ENCODE results near the gene HNRNPM.

HNRNPM gene

DNA sequence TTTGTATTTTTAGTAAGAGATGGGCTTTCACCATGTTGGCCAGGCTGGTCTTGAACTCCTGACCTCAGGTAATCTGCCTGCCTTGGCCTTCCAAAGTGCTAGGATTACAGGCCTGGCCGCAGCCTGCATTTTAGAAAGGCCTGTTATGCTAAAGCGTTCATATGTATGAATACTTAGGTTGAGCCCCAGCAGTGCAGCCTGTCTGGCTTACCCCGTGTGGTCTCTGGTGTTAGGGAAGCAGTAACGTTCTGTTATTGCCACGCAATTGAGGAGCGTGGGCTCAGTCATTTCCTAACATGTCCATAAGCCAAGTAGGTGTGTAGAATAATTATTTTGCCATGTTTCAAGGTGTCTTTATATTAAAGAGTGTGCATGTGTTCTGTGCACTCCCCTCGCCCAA is 14.3 kb downstream of the HNRNPM start:
- in situ Hi-C loops (cut with MboI; ENCODE audit: low sequenced_read_pairs) = no loop called here

DNA sequence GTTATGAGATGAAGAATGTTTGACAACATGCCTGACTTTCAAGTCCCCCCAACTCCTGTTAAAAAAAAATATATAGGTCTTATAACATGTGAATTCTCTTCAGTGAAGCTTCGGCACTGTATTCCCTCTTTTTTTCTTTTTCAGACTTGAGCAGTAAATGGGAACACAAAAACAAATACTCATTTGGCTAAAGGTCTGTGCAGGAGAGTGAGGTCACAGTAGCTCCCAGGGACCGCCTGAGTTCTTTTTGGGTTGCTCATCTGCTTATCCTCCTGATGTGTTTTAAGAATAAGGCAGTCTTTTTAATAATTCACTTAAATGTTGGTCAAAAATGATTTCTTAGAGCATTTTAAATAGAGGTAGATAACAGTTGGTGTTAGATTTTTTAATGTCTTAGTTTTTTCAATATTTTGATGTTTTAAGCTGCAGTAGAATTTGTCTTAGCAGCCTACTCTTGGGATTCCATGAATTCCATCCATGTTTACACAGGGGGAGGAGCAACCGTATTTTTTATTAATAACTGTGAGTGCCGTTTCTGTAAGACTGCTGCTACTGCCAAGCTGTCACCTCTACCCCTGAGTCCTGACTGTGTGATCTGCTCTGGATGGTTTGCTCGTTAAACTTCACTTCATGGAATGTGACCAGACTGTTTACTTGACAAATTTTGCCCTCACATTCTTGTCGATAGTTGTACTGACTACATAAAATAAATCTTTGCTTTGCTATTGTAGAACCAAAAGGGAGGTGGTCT is 14.9 kb downstream of the HNRNPM start:
- in situ Hi-C loops (cut with MboI; ENCODE audit: low sequenced_read_pairs) = no loop called here

DNA sequence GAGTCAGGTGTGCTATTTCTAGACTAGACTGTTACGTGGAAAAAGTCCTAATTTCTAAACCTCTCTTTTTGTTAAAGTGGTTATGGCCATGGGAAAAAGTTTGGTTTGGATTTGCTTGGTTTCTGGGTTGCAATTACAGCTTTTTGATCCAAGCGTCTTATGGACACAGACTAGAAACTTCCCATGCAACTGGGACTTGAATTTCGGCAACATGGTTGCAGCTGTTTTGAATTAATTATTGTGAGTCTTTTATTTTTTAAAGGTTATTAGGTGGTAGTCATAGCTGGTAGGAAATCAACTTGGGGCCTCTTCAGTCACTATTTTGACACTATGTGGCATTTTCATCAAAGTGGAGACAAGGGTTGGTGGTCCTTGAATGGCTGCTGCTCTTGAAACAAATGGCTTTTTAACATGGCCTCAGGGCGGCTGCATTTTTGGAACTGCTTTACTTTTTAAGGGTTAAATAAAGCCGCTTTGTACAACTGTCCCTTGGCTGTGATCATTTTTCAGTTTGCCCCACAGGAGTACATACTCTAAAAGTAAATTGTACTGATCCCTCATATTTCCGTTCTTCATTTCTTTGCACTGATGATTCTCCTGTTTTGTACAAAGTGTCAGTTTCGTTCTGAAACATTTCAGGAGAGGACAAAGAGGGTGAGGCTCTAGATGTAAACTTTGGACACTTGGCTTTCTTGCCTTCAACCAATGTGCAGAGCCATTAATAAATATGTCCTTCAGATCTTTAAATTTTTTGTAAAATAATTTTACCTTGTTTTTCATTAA is 15.9 kb downstream of the HNRNPM start:
- in situ Hi-C loops (cut with MboI; ENCODE audit: low sequenced_read_pairs) = no loop called here

DNA sequence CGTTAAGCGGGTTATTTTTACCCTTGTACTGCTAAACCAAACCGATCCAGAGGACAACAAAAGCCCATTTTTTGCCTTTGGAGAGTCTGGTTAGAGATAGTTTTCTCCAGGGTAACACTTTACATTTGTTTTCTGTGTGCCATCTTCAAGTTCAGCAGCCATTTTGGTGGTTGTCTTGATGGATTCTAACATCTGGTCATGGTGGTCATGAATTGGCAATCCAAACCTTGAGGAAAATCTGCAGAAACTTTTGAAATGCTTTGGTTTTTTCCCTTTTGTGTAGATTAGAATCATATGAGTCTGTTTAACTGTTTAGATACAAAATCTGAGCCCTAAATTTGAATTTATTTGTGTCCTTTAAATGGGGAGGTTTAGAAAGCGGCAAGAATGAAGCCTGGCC is 16.6 kb downstream of the HNRNPM start:
- in situ Hi-C loops (cut with MboI; ENCODE audit: low sequenced_read_pairs) = no loop called here

DNA sequence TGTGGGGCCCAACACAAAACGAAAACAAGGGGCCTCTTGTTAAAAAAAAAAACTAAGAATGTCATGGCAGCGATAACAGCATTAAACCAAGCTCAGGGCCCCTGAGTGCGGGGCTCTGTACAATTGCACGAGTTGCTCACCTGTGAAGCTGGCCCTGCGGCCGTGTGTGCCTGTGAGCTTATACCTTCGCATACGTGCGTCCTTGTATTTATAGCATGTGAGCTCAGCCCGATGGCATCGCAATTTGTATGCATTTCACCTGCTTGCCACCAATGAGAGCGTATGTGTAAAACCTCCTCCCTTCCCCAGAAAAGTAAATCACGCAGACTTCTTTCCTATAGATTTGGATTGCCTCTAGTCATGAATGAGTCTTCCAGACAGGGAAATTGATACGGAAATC is 17.1 kb downstream of the HNRNPM start:
- in situ Hi-C loops (cut with MboI; ENCODE audit: low sequenced_read_pairs) = no loop called here

DNA sequence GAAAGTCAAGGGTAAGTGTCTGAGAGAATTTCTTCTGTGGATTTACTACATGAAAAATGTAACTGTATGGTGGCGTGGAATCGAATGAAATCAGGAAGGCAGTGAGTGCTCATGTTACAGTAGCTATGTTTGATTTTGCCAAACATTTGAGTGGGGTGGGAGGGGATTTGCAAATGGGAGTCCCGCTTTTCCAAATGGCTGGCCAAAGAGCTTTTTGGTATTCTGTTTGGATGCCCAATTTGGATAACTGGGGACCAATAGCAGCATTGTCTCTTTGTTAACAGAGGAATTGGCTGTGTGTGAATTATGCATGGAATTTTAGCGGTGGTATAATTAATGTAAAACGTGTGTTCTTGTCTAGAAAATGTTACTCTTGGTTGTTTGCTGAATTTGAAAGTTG is 17.8 kb downstream of the HNRNPM start:
- in situ Hi-C loops (cut with MboI; ENCODE audit: low sequenced_read_pairs) = no loop called here

DNA sequence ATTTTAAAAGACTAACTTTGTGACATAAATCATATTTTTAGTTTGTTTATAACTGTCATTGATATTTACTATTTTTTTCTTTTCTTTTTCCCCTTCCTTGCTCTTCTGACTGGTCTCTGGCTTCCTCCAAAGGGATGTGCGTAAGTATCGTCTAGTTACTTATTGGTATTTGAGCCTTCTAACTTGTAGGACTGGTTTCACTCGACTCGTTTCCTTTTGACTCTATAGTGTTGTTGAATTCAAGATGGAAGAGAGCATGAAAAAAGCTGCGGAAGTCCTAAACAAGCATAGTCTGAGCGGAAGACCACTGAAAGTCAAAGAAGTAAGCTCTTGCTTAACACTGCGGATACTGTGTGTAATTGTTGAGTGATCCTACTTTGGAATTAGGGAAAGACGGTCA is 18.6 kb downstream of the HNRNPM start:
- in situ Hi-C loops (cut with MboI; ENCODE audit: low sequenced_read_pairs) = no loop called here

DNA sequence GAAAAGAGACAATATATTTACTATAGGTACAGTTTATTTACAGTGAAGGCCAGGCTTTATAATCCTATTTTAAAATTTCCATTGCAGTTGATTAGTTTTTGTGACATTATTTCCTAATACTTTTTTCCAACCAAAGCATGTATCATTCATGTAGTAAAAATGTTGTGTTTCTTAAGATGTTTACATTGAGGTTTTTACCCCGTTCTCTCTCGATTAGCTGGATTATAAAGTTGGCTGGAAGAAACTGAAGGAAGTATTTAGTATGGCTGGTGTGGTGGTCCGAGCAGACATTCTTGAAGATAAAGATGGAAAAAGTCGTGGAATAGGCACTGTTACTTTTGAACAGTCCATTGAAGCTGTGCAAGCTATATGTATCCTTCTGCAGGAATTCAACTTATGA is 21.2 kb downstream of the HNRNPM start:
- in situ Hi-C loops (cut with MboI; ENCODE audit: low sequenced_read_pairs) = no loop called here

DNA sequence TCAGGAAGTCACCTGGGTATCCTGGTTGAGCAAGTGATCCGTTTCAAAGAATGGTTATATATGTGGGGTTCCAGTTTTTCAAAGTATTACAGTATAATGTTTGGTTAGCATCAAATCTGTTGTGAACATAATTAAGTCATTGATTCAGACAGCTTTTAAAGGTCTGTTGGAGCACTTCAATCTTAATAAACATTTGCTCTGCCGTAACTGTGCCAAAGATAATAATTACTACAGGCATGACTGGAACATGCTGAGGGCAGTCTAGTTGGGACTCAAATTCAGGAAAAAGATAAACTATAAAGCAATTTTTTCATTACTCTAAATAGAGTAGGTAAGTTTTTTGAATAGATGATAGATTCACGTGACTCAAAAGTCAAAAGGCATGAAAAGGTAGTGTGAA is 23.3 kb downstream of the HNRNPM start:
- in situ Hi-C loops (cut with MboI; ENCODE audit: low sequenced_read_pairs) = no loop called here

DNA sequence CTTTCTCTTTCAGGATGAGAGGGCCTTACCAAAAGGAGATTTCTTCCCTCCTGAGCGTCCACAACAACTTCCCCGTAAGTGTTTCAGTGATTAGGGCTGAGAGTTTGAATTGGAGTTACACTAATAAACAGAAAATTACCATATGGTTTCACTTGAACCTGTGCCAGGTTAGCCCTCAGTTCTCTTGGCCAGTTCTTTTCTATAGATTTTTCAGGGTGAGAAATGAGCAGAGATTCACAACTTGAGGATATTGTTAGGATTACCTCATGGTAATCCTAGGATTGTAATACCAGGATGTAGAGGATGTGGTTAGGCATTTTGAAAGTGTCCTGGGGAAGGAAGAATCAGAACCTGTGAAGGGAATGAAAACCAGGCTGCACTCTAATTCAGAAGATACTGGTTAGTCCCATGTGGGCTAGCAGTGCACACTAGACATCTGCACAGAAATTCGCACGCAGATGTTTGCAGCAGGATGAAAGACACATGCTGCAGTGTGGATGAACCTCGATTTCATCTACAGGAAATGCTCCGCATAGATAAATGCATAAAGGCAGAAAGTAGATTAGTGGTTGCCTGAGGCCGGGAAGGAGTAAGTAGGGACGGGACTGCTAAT is 24.1 kb downstream of the HNRNPM start:
- in situ Hi-C loops (cut with MboI; ENCODE audit: low sequenced_read_pairs) = no loop called here

DNA sequence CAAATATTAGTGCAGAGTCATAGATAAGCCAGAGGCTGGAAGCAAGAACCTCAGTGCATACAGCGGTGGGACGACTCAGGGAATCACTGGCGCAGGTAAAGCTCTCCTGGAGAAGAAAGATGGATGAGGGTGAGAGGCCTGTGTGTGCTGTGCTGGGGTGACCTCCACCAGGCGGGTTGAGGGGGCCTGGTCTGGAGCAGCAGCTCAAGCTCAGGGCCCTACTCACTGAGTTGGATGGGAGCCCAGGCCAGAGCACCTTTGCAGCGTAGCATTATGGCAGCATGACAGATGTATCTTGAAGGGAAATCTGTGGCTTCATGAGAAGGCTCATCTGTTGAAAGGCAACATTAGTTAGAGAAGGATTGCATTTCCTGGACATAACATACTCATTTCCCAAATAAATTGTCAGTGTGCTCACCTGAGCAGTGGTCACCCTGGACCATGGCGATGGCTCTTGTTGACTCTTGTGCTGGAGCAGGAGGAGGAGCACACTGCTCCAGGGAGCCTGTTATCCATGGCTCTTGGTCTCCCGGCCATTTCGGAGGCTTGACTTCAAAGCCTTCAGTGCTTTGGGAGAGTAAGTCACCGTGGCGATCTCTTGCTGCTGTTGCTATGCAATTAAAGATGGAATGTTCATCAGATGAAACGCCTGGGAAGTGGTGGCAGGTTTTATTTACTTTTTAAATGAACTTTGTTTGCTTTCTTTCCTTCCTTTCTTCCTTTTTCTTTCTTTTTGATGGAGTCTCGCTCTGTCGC is 25.0 kb downstream of the HNRNPM start:
- in situ Hi-C loops (cut with MboI; ENCODE audit: low sequenced_read_pairs) = no loop called here

DNA sequence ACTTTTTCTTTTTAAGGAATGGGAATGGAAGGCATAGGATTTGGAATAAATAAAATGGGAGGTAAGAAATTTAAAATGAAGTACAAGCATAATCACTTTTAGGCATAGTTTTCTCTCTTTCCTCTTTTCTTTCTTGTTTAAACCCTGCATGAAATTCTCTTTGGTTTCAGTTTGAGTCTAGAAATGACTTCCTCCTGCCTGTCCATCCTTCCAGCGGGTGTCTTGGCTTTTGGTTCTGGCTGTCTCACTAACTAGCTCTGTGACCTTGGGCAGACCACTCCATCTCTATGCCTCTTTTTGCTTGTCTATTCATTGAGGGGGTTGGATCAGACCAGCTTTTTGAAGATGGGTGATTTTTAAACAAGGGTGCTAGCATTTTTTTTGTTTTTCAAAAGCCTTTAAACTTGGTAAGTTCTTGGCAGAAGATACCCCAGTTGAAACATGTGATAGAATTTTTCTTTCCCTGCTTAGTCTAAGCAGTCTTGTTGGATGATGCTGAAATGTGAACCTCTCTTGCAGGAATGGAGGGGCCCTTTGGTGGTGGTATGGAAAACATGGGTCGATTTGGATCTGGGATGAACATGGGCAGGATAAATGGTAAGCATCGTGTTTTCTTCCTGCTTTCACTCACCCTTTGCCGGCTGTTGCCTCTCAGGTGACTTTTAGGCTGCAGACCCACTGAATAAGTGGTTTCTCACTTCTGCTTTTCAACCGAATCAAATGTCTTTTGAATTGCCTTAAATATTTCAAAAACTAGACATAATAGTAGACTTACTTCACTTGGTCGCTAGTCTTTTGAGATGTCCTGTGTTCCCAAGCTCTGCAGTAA is 29.1 kb downstream of the HNRNPM start:
- in situ Hi-C loops (cut with MboI; ENCODE audit: low sequenced_read_pairs) = no loop called here

DNA sequence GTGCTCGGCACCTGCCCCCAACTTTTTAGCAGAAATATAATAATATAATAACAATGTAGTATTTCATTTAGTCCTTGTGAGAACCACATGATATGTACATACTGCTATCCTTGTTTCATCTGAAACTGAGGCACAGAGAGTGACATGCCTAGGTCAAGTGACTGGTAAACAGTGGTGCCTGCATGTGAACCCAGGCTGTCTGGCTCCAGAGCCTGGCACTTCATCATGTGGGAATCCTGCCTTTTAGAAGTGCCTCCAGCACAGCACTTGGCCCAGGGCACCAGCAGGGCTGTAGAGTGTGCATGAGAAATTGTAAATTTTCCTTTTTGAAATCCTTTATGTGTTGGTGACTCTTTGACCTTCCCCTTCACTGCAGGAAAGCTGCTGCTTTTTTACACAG is 30.2 kb downstream of the HNRNPM start:
- in situ Hi-C loops (cut with MboI; ENCODE audit: low sequenced_read_pairs) = no loop called here

DNA sequence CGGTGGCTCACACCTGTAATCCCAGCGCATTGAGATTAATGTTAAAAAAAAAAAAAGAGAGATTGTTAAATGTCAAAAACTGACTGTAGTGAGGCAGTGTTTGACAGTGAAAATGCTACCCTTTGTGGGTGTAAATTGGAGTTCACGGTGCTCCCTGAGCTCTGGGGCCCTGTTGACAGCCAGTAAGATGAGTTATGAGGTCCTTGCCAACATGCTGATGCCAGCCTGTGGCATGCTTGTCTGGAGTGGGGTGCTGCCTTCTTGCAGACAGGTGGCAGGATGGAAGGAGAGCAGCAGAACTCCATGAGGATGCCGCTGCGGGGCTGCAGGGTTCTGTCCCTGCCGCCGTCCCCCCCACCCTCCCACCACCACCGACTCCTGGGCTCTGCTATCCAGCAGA is 31.7 kb downstream of the HNRNPM start:
- in situ Hi-C loops (cut with MboI; ENCODE audit: low sequenced_read_pairs) = no loop called here

DNA sequence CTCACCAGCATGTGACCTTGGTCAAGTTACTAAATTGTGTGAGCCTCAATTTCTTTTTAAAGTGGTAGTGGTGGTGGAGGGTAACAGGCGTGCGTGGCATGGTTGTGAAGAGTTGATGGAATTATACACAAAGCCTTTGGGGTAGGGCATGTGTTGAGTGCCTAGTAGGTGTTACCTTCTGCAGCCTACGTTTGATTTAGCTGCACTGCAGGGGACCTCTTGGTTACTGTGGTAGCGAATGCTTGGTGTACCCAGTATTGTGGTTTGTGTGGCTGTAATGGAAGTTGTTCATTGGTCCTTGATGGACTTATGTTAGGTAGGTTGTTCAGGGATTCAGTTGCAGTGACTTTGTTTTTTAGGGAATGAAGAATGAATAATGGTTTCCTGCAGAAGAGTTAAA is 33.1 kb downstream of the HNRNPM start:
- in situ Hi-C loops (cut with MboI; ENCODE audit: low sequenced_read_pairs) = no loop called here

DNA sequence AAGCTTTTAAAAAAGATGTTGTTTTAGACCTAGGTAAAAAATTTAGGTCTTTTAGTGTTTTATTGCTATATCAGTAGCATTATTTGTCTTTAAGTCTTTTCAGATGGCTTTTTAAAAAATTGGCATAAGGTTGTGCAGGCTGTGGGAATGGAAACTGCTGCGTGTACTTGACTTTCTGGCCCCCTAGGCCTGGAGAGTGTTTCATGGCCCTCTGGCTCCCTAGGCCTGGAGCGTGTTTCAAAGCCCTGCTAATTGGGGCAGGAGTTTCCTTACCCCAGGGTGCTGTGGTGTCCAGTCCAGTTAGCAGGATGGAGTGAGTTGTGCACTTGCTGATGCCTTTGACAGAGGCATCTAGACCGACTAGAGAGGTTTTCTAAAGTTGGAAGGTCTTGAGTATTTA is 33.8 kb downstream of the HNRNPM start:
- in situ Hi-C loops (cut with MboI; ENCODE audit: low sequenced_read_pairs) = no loop called here

DNA sequence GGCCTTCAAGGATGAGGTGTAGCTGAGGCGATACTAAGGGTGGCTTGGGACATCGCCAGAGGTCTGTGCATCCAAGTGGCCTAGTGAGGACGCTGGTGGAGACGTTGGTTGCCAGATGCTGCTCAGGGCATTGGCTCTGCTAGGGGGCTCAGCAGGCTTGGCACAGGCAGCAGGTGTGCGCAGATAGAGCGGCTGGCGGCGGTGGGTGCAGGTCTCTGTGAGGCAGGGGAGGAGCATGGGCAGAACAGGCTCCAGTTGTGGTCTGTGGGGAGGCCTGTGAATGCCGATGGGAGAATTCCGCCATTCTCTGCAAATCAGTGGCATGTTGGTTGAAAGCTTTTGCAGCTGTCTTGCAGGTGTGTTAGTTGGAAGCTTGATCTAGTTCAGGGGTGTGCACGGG is 36.4 kb downstream of the HNRNPM start:
- in situ Hi-C loops (cut with MboI; ENCODE audit: low sequenced_read_pairs) = no loop called here

DNA sequence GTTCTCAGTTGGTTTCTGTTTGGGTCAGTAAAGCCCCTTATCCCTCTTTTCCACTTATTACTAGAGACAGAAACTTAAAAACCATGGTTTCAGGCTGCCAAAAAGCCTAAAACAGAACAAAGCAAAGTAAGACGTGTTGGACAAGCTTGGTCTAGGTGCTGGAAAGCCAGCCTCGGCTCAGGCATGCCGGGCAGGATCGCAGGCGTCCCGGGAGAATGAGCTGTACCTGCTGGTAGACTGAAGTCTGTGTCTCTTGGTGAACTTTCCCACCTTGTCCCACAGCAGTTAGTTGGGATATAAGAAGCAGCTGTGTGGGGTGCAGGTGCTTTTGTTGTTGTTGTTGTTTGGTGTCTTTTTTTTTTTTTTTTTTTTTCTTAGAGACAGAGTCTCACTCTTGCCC is 36.8 kb downstream of the HNRNPM start:
- in situ Hi-C loops (cut with MboI; ENCODE audit: low sequenced_read_pairs) = no loop called here

DNA sequence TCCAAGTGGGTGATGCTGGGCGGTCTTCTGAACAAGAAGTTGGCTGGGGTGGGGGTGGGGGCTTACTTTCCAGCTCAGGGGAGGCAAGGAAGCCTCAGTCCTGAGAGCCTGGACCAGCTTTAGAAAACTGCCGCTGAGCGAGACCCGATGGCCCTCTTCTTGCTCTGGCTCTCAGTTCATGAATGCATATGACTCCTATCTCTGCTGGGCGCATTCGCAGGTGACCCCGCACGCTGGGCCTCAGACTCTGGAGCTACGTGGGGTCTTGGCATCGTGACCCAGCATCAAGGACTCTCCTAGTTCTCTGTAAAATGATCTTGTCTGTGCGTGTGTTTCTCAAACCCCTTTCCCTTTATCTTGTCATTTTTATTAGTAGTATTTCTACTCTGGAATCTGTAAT is 37.9 kb downstream of the HNRNPM start:
- in situ Hi-C loops (cut with MboI; ENCODE audit: low sequenced_read_pairs) = no loop called here

DNA sequence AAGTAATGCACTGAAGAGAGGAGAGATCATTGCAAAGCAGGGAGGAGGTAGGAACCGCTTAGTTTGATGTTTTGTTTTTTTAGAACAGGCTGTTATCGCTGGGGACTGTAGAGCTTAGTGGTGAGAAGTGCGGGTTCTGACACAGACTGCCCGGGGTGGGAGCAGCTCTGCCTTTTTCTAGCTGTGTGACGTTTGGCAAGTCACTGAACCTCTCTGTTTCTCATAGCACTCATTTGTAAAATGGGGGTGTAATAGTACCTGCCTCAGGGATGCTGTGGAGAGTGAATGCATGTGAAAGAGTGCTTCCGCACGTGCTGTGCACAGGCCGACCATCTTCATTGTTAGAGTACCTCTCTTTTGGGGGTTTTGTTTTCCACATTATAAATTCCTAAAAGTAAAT is 38.4 kb downstream of the HNRNPM start:
- in situ Hi-C loops (cut with MboI; ENCODE audit: low sequenced_read_pairs) = no loop called here
